ENCODE results near the gene KRTAP5-10.
"Not testable (repeated sequence)": the region's sequence is repeated elsewhere in the genome, so short reads cannot be mapped to it uniquely, and the experiment has no call there.

DNA sequence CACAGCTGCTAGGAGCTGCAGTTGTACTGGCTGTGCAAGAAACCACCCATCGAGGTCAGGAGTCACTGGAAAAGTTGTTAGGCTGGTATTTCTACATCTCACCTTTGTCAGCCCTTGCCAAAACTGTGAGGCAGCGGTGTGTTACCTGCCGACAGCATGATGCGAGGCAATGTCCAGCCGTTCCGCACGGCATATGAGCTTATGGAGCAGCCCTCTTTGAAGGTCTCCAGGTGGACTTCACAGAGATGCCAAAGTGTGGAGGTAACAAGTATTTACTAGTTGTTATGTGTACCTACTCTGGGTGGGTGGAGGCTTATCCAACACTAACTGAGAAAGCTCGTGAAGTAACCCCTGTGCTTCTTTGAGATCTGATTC lies 24.2 kb downstream of the KRTAP5-10 start:
- TF ChIP-seq HDGF (IDR thresholded peaks at IDR 0.05; ENCODE audit: borderline replicate concordance); ELF4 (IDR thresholded peaks at IDR 0.05); ARNT (IDR thresholded peaks at IDR 0.05); CTBP1 (IDR thresholded peaks at IDR 0.05; ENCODE audit: borderline replicate concordance); SP1 (IDR thresholded peaks at IDR 0.05); FOXA1 (IDR thresholded peaks at IDR 0.05): not testable (repeated sequence)
